Tibial nerve (tissue), 4 donors: ENCODE results near the gene SHROOM2.
"Not testable (repeated sequence)": the region's sequence is repeated elsewhere in the genome, so short reads cannot be mapped to it uniquely, and the experiment has no call there.

Experiments used
- EP300 ChIP-seq, 2 donors: sonication (generic); formaldehyde crosslinking; IDR thresholded peaks; one replicate each; pipeline ENCODE4 v1.6.1; 2017; ENCODE audit warnings: antibody characterized with exemption in 2 of 2, mild to moderate bottlenecking in 1 of 2
- TF ChIP-seq, protein P1 (sequence below), 5 experiments: fragments of 200-600 bp in 3 of 5; fragments of 450-650 bp in 2 of 5; sonication (generic) in 3 of 5; IDR thresholded peaks; one replicate each; pipeline ENCODE4 v1.5.1; 2016 to 2019; ENCODE audit warnings: antibody characterized with exemption in 5 of 5, mild to moderate bottlenecking in 3 of 5, moderate library complexity in 2 of 5

DNA sequence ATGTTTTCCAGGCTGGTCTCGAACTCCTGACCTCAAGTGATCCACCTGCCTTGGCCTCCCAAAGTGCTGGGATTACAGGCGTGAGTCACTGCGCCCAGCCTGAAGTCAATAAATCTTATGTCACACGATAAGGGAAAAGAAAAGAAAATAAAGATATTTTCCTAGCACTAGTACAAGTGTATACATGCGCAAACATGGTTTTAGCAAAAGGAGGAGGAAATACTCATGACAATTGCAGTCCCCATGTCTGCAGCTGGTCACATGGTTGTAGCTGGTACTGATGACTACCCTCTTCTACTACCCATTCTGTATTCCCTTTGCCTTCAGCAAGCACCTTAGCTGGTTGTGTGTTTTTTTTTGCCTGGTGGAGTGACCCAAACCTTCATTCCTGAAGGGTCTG, 23.6 kb downstream of the SHROOM2 start:
- TF ChIP-seq, protein P1, sequence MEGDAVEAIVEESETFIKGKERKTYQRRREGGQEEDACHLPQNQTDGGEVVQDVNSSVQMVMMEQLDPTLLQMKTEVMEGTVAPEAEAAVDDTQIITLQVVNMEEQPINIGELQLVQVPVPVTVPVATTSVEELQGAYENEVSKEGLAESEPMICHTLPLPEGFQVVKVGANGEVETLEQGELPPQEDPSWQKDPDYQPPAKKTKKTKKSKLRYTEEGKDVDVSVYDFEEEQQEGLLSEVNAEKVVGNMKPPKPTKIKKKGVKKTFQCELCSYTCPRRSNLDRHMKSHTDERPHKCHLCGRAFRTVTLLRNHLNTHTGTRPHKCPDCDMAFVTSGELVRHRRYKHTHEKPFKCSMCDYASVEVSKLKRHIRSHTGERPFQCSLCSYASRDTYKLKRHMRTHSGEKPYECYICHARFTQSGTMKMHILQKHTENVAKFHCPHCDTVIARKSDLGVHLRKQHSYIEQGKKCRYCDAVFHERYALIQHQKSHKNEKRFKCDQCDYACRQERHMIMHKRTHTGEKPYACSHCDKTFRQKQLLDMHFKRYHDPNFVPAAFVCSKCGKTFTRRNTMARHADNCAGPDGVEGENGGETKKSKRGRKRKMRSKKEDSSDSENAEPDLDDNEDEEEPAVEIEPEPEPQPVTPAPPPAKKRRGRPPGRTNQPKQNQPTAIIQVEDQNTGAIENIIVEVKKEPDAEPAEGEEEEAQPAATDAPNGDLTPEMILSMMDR (IDR thresholded peaks at IDR 0.05): not testable (repeated sequence)
- TF ChIP-seq EP300 (IDR thresholded peaks at IDR 0.05): not testable (repeated sequence)
